ENCODE measurements around the gene TCTN1.
"Not testable (repeated sequence)": the region's sequence is repeated elsewhere in the genome, so short reads cannot be mapped to it uniquely, and the experiment has no call there.

TCTN1 gene

GRCh38 chr12:110640275-110641025 is 26.5 kb downstream of the TCTN1 start:
- DNase-seq, result no peak

- DNase-seq, result no peak
These were observed 27.6 kb downstream of the TCTN1 start for GRCh38 chr12:110641521-110641920.

GRCh38 chr12:110647631-110648040 is 33.7 kb downstream of the TCTN1 start:
- no peak for DNase-seq

GRCh38 chr12:110649341-110649847 is 35.5 kb downstream of the TCTN1 start:
- DNase-seq, result no peak

GRCh38 chr12:110654238-110654637 is 40.3 kb downstream of the TCTN1 start:
- not testable (repeated sequence) for DNase-seq

GRCh38 chr12:110656071-110656655 is 42.2 kb downstream of the TCTN1 start:
- no peak for DNase-seq

GRCh38 chr12:110657747-110658146 is 43.8 kb downstream of the TCTN1 start:
- DNase-seq, result no peak

- no peak for DNase-seq
These were observed 44.3 kb downstream of the TCTN1 start for GRCh38 chr12:110658242-110658641.

- DNase-seq, result no peak
These were observed 44.9 kb downstream of the TCTN1 start for GRCh38 chr12:110658878-110659277.

- DNase-seq, result no peak
These were observed 47.5 kb downstream of the TCTN1 start for GRCh38 chr12:110661337-110661972.

- DNase-seq, result no peak
These were observed 53.0 kb downstream of the TCTN1 start for GRCh38 chr12:110666892-110667291.

GRCh38 chr12:110667671-110668070 is 53.7 kb downstream of the TCTN1 start:
- no peak for DNase-seq

- DNase-seq, result no peak
These were observed 54.7 kb downstream of the TCTN1 start for GRCh38 chr12:110668480-110669192.

- DNase-seq, result no peak
These were observed 55.2 kb downstream of the TCTN1 start for GRCh38 chr12:110669193-110669502.

GRCh38 chr12:110670161-110670701 is 56.3 kb downstream of the TCTN1 start:
- DNase-seq, result no peak

GRCh38 chr12:110676171-110676570 is 62.2 kb downstream of the TCTN1 start:
- no peak for DNase-seq

GRCh38 chr12:110677206-110677911 is 63.4 kb downstream of the TCTN1 start:
- DNase-seq, result no peak

- no peak for DNase-seq
These were observed 64.1 kb downstream of the TCTN1 start for GRCh38 chr12:110677982-110678381.

GRCh38 chr12:110679201-110679600 is 65.3 kb downstream of the TCTN1 start:
- no peak for DNase-seq

- DNase-seq, result no peak
These were observed 66.1 kb downstream of the TCTN1 start for GRCh38 chr12:110680032-110680431.

GRCh38 chr12:110683888-110684287 is 70.0 kb downstream of the TCTN1 start:
- DNase-seq, result no peak

GRCh38 chr12:110684312-110684836 is 70.4 kb downstream of the TCTN1 start:
- DNase-seq, result no peak

Data from NCI-H524 treated with DMSO at 0.1 percent for 48 hours (cell line).